Measurements from ENCODE around the gene TTLL7. TPM values are rescaled to one million over a fixed set of nuclear protein-coding genes. Genes with fewer than 3 reads are reported as not detected.

TTLL7 gene
- total RNA-seq, 2 donors from 2014 or later: 10.8 to 17.4 TPM

DNA sequence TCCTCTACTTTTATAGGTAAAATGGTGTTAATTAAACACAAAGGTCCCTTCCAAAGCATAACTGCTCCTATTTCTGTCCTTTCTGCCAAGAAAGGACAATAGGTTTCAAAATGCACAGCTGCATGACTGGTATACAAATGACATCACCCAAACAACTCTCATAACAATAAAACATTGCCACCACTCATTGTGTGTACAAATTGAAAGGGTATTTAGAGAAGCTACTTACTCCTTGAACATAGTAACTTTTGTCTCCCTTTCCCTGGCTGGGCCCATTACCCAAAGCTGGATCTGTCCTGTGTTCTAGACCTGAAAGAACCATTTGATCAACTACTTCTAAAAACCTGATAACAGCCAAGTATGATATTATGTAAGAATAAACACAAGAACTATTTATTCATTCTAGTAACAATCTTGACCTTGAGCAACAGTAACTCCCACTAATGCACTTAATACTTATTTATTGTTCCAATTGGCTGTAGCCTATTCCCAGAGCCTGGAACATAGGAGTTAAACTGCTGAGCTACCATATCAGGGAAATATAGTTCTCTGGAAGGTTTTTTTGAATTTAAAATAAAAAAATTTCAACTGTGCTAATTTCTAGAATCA is 38.2 kb downstream of the TTLL7 start:
- no peak overlapping the region for H3K4me3 ChIP-seq
- H3K9me3 ChIP-seq: no peaks in the 10 kb centered on the region
- H3K36me3 ChIP-seq: no peaks in the 10 kb centered on the region
- H3K4me1 ChIP-seq: peaks cover 0 to 20% of the 10 kb centered on the region in 2 donors
- H3K27ac ChIP-seq: no peak overlapping the region
- no peak for TF ChIP-seq CTCF (IDR thresholded peaks at IDR 0.05)
- DNase-seq (ENCODE audit: low spot score): no peak
- no peaks in the 10 kb centered on the region for H3K27me3 ChIP-seq

DNA sequence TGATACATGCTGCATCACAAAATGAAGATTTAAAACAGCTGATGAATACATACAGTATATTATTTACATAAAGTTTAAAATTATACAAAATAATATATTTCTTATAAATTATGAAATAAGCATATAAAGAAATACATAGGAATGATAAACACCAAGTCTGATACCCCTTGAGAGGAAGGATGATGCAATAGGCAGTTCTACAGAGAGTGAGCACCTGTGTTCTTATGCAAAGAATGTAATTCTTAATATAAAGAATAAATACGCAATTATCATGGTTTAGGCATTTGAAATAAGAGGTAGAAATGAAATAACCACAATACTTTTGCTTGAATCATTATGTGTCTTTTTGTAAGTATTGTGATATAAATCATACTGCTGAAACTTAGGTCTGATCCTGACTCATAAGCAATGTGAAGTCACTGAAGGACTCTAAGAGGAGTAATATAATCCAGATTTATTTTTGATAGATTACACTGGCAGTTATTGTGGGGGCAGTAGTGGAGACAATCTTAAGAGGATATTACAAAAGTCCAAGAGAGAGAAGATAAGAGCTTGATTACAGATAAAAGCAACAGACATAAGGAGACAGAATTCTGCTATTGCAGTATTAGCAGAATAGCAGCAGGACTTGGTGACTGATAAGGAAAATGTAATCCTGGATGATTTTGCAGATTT is 39.0 kb downstream of the TTLL7 start:
- Histone ChIP-seq H3K4me3 (no peak overlapping the region), H3K27me3 (no peaks in the 10 kb centered on the region), H3K36me3 (no peaks in the 10 kb centered on the region), H3K4me1 (peaks cover 0 to 20% of the 10 kb centered on the region in 2 donors), H3K27ac (no peak overlapping the region), H3K9me3 (no peaks in the 10 kb centered on the region)
- no peak for DNase-seq (ENCODE audit: low spot score)
- no peak for TF ChIP-seq CTCF (IDR thresholded peaks at IDR 0.05)

GRCh38 chr1:83958704-83959103 is 40.2 kb downstream of the TTLL7 start:
- Histone ChIP-seq H3K9me3 (no peaks in the 10 kb centered on the region), H3K27me3 (no peaks in the 10 kb centered on the region), H3K4me3 (no peak overlapping the region), H3K27ac (no peak overlapping the region), H3K36me3 (no peaks in the 10 kb centered on the region), H3K4me1 (peaks cover 0 to 12% of the 10 kb centered on the region in 2 donors)
- TF ChIP-seq CTCF (IDR thresholded peaks at IDR 0.05): no peak
- DNase-seq (ENCODE audit: low spot score): no peak

GRCh38 chr1:83954166-83954823 is 44.6 kb downstream of the TTLL7 start:
- DNase-seq (ENCODE audit: low spot score): no peak
- no peak overlapping the region for H3K4me3 ChIP-seq
- H3K4me1 ChIP-seq: no peaks in the 10 kb centered on the region
- H3K27me3 ChIP-seq: no peaks in the 10 kb centered on the region
- no peak for TF ChIP-seq CTCF (IDR thresholded peaks at IDR 0.05)
- H3K36me3 ChIP-seq: no peaks in the 10 kb centered on the region
- H3K27ac ChIP-seq: no peak overlapping the region
- H3K9me3 ChIP-seq: no peaks in the 10 kb centered on the region

DNA sequence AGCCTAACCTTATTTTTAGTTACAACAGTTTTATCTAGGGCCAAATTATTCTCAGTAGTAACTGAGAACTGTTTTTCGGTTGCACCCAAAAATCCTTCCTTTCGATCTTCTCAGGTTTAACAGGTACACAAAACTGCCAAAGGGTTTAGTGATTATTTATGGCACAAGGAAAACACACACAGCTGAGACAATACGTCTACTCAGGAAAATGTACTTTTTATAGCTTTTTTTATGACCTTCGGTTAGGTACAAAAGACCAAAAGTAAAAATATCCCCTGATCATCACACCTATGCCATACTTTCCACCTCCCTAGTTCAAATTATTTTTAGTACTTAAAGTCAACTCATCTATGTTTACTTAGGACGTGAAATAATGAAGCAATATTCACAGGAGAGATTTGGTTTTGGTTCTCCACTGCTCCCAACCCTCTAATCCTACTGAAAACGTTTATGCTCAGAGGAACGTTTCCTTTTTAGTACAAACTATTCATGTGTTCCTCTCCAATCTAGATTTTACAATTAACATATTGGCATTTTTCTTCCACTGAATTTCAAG is 48.7 kb downstream of the TTLL7 start:
- H3K27me3 ChIP-seq: no peaks in the 10 kb centered on the region
- no peak overlapping the region for H3K27ac ChIP-seq
- DNase-seq (ENCODE audit: low spot score): no peak
- TF ChIP-seq CTCF (IDR thresholded peaks at IDR 0.05): no peak
- no peaks in the 10 kb centered on the region for H3K9me3 ChIP-seq
- no peaks in the 10 kb centered on the region for H3K36me3 ChIP-seq
- no peaks in the 10 kb centered on the region for H3K4me1 ChIP-seq
- no peak overlapping the region for H3K4me3 ChIP-seq
